GM23248 (cell line): Measurements from ENCODE around the gene HOXA11.

Source experiments
- EZH2 ChIP-seq: fragments of 200-600 bp; sonication (generic); IDR thresholded peaks from 2 replicates; pipeline ENCODE4 v1.6.1; 2018; ENCODE audit warnings: antibody characterized with exemption, mild to moderate bottlenecking; ENCODE audit not compliant: insufficient read depth, poor library complexity, severe bottlenecking
- EZH2phosphoT487 ChIP-seq: fragments of 200-600 bp; sonication (generic); IDR thresholded peaks from 2 replicates; pipeline ENCODE4 v1.6.1; 2018; ENCODE audit warnings: antibody characterized with exemption, moderate library complexity, mild to moderate bottlenecking, low read depth; ENCODE audit not compliant: insufficient read depth

DNA sequence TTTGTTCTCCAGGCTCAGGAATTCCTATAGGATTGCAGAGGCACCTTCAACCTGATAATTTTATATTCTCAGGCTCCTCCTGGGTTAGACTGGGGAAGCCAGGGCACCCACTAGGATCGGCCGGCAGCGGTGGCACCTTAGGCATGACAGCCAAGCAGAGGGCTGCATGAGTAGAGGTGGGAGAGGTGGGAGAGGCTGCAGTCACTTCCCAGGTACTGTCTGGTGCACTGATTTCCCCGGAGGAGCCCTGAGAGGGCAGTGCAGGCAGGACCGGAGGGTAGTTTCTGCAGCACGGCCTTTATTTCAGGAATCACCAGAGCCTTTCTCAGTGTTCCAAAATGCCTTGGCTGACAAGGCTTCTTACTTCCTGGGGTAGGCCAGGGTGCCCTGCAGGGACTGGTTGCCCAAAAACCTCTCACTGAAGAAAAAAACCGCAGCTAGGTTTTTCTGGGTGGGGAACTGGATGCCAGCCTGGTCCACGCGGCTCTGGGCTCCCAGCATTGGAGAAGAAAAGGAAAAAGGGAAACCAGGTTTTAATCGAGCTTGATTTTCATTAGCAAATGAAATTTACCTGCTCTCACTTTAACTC lies 18.4 kb upstream of the HOXA11 start:
- no peak for TF ChIP-seq EZH2
- TF ChIP-seq EZH2phosphoT487: no peak
